Measurements from ENCODE around the gene CIART.

Gene CIART

DNA sequence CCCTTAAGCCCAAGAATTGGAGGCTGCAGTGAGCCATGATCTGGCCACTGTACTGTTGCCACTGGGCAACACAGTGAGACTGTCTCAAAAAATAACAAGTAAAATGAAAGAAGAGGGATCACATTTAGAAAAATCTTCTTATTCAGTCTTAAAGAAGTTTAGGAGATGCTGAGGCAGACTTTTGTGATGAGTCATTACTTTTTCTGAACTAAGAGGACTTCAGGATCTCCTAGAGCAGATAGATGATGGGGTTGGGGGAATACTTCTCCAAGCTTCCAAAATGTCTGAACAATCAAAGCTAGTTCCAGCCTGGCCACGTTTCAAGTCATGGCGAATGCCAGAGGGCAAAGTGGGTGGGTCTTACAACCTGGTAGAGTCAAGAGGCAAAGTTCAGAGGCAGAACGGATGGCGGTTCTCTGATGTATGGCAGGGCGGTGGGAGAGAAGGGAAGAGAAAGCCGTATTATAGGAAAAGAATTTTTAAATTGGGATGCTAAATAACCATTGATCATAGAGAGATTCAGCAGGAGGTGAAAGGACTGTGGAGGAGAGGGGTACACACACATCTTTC is 2.1 kb upstream of the CIART start:
- FAIRE-seq (no peak), DNase-seq (ENCODE audit: insufficient read length, low spot score) (no peak)
- no peak for TF ChIP-seq POLR2AphosphoS5 (IDR thresholded peaks at IDR 0.05; ENCODE audit: low read depth, low read length)

DNA sequence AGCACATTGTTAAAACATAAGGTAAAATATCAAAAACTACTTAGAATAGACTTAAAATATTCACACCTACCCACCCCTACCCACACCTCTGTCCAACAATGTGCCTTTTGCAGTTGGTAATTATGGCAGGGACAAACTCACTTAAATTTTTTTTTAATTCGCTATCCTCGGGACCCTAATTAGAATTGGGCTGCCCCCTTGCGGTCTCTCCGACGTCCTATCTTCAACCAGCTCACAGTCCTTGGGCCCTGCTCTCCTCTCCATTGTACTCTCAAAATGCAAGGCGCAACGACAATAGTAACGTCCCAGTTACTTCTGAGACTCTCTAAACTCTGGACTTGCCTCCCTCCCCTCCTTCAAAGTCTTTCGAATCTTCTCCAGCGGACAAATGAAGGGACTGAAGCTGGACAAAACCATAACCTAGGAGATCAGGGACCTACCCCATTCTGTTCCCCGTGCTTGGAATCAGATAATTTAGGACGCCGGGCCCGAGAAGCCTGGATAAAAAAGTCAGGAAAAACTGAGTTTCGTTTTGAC is 1.1 kb upstream of the CIART start:
- TF ChIP-seq POLR2A (IDR thresholded peaks at IDR 0.05; ENCODE audit: low read depth, low read length), result no peak
- TF ChIP-seq POU2F2 (IDR thresholded peaks at IDR 0.05; ENCODE audit: low read depth, low read length), result no peak; the same call in 1 of the 2 replicates
- no peak for TF ChIP-seq POLR2AphosphoS5 (IDR thresholded peaks at IDR 0.05; ENCODE audit: low read depth, low read length)
- no peak for TF ChIP-seq PAX5 (IDR thresholded peaks at IDR 0.05; ENCODE audit: insufficient read depth, low read length, severe bottlenecking)
- no peak for TF ChIP-seq TAF1 (IDR thresholded peaks at IDR 0.05; ENCODE audit: low read depth, low read length)
- FAIRE-seq, result no peak
- DNase-seq (ENCODE audit: insufficient read length, low spot score), result no peak

DNA sequence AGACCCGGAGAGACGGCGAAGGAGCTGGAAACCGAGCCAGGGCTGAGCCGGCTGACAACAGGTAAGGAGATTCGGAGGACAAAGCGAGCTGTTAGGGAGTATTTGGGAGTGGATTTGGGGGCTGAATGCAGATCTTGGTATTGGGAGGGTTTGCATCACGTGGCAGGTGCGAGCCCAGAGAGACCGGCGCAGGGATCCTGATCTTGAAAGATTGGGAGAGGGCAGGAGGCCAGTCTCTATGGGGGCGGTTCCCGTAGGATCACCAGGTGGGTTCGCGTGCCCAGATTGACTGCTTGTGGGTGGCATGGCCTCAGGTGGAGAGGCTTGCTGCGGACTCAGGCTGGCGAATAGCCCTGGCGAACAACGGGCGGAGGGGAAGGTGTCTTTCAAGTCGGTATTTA is 204 bp downstream of the CIART start:
- FAIRE-seq, result no peak

DNA sequence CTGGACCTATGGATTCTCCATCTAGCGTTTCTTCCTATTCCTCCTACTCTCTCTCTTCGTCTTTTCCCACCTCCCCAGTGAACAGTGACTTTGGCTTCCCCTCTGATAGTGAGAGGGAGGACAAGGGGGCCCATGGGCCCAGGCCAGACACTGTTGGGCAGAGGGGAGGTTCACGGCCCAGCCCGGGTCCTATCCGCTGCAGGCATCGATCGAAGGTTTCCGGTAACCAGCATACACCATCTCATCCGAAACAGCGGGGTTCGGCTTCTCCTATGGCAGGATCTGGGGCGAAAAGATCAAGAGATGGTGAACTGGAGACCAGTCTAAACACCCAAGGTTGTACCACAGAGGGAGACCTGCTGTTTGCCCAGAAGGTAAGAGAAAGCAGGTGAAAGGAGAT is 906 bp downstream of the CIART start:
- no peak for FAIRE-seq
- DNase-seq (ENCODE audit: insufficient read length, low spot score), result no peak
- no peak for TF ChIP-seq TAF1 (IDR thresholded peaks at IDR 0.05; ENCODE audit: low read depth, low read length)
- no peak for TF ChIP-seq SPI1 (IDR thresholded peaks at IDR 0.05; ENCODE audit: low read depth, low read length)
- no peak for TF ChIP-seq POLR2AphosphoS5 (IDR thresholded peaks at IDR 0.05; ENCODE audit: low read depth, low read length)
- no peak for TF ChIP-seq POLR2A (IDR thresholded peaks at IDR 0.05; ENCODE audit: low read depth, low read length)
- TF ChIP-seq POU2F2 (IDR thresholded peaks at IDR 0.05; ENCODE audit: low read depth, low read length), result no peak
- no peak for TF ChIP-seq PAX5 (IDR thresholded peaks at IDR 0.05; ENCODE audit: insufficient read depth, low read length, severe bottlenecking)

More for the DNA sequence above, 204 bp downstream of the CIART start:
- DNase-seq (ENCODE audit: insufficient read length, low spot score), result no peak
- no peak for TF ChIP-seq TAF1 (IDR thresholded peaks at IDR 0.05; ENCODE audit: low read depth, low read length)
- TF ChIP-seq SPI1 (IDR thresholded peaks at IDR 0.05; ENCODE audit: low read depth, low read length), result no peak
- TF ChIP-seq POLR2A (IDR thresholded peaks at IDR 0.05; ENCODE audit: low read depth, low read length), result no peak
- no peak for TF ChIP-seq POLR2AphosphoS5 (IDR thresholded peaks at IDR 0.05; ENCODE audit: low read depth, low read length)
- no peak for TF ChIP-seq POU2F2 (IDR thresholded peaks at IDR 0.05; ENCODE audit: low read depth, low read length)
- no peak for TF ChIP-seq PAX5 (IDR thresholded peaks at IDR 0.05; ENCODE audit: insufficient read depth, low read length, severe bottlenecking)

DNA sequence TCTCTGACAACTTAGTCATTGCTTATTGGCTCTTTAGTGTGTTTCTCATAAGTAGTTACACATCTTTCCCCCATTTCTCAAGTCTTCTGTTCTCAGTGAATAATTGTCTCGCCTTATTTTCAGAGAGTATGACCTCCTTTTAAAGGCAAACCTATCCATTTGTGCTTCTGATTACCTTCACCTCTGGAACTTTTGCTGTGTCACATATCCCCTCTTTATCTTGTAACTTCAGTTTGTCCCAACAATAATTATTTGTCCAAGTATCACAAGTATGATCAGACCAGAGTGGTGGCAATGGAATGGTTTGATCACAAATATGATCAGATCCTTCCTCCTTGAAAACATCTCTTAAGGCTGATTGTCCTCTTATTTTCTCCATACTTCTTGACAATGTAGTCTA is 6.0 kb downstream of the CIART start:
- FAIRE-seq, result no peak
- TF ChIP-seq TAF1 (IDR thresholded peaks at IDR 0.05; ENCODE audit: low read depth, low read length) (no peak), PAX5 (IDR thresholded peaks at IDR 0.05; ENCODE audit: insufficient read depth, low read length, severe bottlenecking) (no peak), POU2F2 (IDR thresholded peaks at IDR 0.05; ENCODE audit: low read depth, low read length) (no peak), POLR2A (IDR thresholded peaks at IDR 0.05; ENCODE audit: low read depth, low read length) (no peak), POLR2AphosphoS5 (IDR thresholded peaks at IDR 0.05; ENCODE audit: low read depth, low read length) (no peak), SPI1 (IDR thresholded peaks at IDR 0.05; ENCODE audit: low read depth, low read length) (no peak)
- no peak for DNase-seq (ENCODE audit: insufficient read length, low spot score)

DNA sequence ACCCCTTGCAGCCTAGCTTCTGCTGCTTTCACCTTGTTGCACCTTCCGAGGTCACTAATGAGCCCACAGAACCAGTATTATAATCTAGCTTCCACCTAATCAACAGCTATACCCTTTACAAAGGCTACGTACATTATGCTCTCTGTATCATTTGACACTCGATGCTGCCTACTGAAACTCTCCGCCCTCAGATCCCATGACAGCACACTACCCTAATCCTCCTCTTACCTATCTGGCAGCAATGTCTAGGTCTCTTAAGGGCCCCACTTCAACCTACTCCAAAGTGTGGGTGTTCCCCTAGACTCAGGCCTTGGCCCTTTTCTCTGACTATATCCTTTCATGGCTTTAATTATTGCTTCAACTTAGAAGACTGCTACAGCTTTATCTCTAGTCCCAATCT is 6.5 kb downstream of the CIART start:
- DNase-seq (ENCODE audit: insufficient read length, low spot score) (no peak), FAIRE-seq (no peak)
- TF ChIP-seq POU2F2 (IDR thresholded peaks at IDR 0.05; ENCODE audit: low read depth, low read length) (no peak), SPI1 (IDR thresholded peaks at IDR 0.05; ENCODE audit: low read depth, low read length) (no peak), PAX5 (IDR thresholded peaks at IDR 0.05; ENCODE audit: insufficient read depth, low read length, severe bottlenecking) (no peak), POLR2A (IDR thresholded peaks at IDR 0.05; ENCODE audit: low read depth, low read length) (no peak), TAF1 (IDR thresholded peaks at IDR 0.05; ENCODE audit: low read depth, low read length) (no peak), POLR2AphosphoS5 (IDR thresholded peaks at IDR 0.05; ENCODE audit: low read depth, low read length) (no peak)

DNA sequence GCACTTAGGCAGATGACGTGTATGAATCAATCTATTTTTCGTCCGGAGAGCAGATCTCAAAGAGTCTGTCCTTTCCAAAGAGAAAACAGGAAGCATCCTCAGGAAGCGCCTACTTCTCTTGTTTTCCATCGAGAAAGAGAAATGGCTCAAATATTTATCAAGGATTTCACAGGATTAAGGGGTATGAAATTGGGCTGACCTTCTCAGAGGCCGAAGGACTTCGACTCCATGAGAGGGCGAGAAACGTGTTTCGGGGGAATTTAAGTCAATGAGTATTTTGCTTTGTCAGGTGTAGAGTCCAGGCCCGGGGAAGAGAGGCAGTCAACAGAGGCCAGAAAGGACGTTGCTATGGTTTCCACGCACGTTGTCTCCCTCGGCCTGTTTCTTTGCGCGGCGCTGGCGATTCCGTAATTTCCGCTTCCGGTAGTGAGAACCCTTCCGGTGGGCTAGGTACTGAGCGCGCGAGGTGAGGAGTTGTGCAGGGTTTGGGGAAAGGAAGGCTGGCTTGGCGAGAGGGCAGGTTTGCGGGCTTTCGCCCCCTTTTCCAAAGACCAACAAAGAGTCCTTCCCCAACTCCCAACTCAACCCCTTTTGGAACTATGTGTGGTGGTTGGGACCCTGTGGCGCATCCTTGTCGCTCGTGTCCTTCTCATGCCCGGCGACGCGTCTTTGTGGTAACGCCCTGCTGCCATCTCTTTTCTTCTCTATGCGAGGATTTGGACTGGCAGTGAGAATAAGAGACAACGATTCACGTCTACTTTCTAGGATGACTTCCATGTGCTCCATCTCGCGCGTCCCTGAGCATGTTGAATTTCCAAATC is 11.3 kb downstream of the CIART start, which contains the start of gene MRPS21:
Gene MRPS21, plus strand, starts transcription at position 429 of the 821 bp plus-strand sequence. CDS start 506 bp downstream, outside the sequence.
- peak; percentile 98 for FAIRE-seq
- TF ChIP-seq POU2F2 (IDR thresholded peaks at IDR 0.05; ENCODE audit: low read depth, low read length), result peak; percentile 66
- TF ChIP-seq TAF1 (IDR thresholded peaks at IDR 0.05; ENCODE audit: low read depth, low read length), result peak; percentile 89
- TF ChIP-seq PAX5 (IDR thresholded peaks at IDR 0.05; ENCODE audit: insufficient read depth, low read length, severe bottlenecking), result no peak
- TF ChIP-seq SPI1 (IDR thresholded peaks at IDR 0.05; ENCODE audit: low read depth, low read length), result no peak
- peak; percentile 98 for TF ChIP-seq POLR2AphosphoS5 (IDR thresholded peaks at IDR 0.05; ENCODE audit: low read depth, low read length)
- peak; percentile 97 for TF ChIP-seq POLR2A (IDR thresholded peaks at IDR 0.05; ENCODE audit: low read depth, low read length)
- DNase-seq (ENCODE audit: insufficient read length, low spot score), result peak; percentile 82

DNA sequence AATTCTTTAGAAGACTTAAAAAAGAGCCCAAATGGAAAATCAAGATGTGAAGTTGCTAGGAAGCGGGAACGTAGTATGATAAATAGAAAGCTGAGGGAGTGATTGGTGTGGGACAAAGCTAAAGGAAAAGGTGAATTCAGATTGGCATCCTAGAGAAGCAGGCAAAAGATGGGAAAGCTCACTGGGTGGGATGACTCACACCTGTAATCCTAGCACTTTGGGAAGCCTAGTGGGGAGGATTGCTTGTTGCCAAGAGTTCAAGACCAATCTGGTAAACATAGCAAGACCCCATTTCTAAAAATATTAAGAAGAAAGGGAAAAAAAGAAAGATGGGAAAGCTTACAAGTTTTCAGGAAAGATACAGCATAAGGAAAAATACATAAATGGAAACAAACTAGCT is 13.1 kb downstream of the CIART start:
- DNase-seq (ENCODE audit: insufficient read length, low spot score), result no peak
- FAIRE-seq, result no peak
- no peak for TF ChIP-seq TAF1 (IDR thresholded peaks at IDR 0.05; ENCODE audit: low read depth, low read length)
- TF ChIP-seq POLR2A (IDR thresholded peaks at IDR 0.05; ENCODE audit: low read depth, low read length), result no peak
- no peak for TF ChIP-seq SPI1 (IDR thresholded peaks at IDR 0.05; ENCODE audit: low read depth, low read length)
- no peak for TF ChIP-seq PAX5 (IDR thresholded peaks at IDR 0.05; ENCODE audit: insufficient read depth, low read length, severe bottlenecking)
- no peak for TF ChIP-seq POU2F2 (IDR thresholded peaks at IDR 0.05; ENCODE audit: low read depth, low read length)
- TF ChIP-seq POLR2AphosphoS5 (IDR thresholded peaks at IDR 0.05; ENCODE audit: low read depth, low read length), result no peak

DNA sequence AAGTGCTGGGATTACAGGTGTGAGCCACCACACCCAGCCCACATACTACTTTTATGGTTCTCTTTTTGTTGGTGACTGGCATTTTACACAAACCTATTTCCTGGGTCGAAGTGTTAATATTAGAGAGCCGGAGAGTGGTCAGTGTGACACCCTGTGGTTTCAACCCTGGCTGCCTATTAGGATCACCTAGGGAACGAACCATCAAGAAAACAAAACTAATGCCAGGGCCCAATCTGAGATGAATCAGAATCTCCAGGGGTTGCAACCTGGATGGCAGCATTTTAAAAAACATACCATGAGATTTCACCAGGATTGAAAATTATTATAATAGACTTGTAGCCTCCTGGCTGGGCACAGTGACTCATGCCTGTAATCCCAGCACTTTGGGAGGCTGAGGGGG is 17.4 kb downstream of the CIART start:
- DNase-seq (ENCODE audit: insufficient read length, low spot score) (no peak), FAIRE-seq (no peak)
- TF ChIP-seq POLR2A (IDR thresholded peaks at IDR 0.05; ENCODE audit: low read depth, low read length), result no peak
- no peak for TF ChIP-seq PAX5 (IDR thresholded peaks at IDR 0.05; ENCODE audit: insufficient read depth, low read length, severe bottlenecking)
- no peak for TF ChIP-seq SPI1 (IDR thresholded peaks at IDR 0.05; ENCODE audit: low read depth, low read length)
- TF ChIP-seq TAF1 (IDR thresholded peaks at IDR 0.05; ENCODE audit: low read depth, low read length), result no peak
- TF ChIP-seq POU2F2 (IDR thresholded peaks at IDR 0.05; ENCODE audit: low read depth, low read length), result no peak
- no peak for TF ChIP-seq POLR2AphosphoS5 (IDR thresholded peaks at IDR 0.05; ENCODE audit: low read depth, low read length)
